Measurements from ENCODE around the gene LCN10.

DNA sequence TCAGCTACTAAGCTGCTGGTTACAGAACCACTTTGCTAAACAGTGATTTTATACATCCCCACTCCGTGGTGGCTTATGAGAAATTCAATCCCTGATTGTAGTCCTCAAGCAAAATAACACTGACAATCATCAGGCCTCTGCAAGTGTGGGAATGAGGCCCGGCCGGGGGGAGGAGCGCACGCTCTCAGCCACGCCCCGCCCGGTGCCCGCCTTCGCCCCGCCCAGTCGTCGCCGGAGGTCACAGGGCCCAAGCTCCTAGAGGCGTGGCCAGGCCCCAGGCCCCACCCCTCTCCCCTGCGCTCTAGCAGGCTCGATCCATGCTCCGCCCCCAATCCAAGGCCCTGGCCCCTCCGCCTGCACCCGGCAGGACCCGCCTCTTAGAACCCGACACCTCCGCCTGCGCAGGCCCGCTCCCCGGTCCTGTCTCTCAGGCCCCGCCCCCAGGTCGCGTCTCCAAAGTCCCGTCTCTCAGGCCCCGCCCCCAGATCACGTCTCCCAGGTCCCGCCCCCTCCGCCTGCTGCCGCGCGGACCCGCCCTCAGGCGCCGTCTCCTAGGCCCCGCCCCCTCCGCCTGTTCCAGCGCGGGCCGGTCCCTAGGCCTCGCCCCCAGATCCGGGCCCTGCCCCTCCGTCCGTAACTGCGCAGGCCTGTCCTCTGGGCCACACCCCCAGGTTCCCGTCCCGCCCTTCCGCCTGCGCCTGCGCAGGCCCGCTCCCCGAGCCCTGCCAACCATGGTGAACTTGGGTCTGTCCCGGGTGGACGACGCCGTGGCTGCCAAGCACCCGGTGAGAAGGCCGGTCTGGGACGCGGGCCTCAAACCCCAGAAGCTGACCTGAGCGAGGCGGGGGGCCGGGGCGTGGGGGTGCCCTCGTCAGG is 48.1 kb upstream of the LCN10 start, which contains the start of gene TMEM141:
- TF ChIP-seq, protein P1, sequence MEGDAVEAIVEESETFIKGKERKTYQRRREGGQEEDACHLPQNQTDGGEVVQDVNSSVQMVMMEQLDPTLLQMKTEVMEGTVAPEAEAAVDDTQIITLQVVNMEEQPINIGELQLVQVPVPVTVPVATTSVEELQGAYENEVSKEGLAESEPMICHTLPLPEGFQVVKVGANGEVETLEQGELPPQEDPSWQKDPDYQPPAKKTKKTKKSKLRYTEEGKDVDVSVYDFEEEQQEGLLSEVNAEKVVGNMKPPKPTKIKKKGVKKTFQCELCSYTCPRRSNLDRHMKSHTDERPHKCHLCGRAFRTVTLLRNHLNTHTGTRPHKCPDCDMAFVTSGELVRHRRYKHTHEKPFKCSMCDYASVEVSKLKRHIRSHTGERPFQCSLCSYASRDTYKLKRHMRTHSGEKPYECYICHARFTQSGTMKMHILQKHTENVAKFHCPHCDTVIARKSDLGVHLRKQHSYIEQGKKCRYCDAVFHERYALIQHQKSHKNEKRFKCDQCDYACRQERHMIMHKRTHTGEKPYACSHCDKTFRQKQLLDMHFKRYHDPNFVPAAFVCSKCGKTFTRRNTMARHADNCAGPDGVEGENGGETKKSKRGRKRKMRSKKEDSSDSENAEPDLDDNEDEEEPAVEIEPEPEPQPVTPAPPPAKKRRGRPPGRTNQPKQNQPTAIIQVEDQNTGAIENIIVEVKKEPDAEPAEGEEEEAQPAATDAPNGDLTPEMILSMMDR (IDR thresholded peaks at IDR 0.05; ENCODE audit: low read depth, low read length), result no peak
- peak; percentile 81 for TF ChIP-seq POLR2A (IDR thresholded peaks at IDR 0.05; ENCODE audit: extremely low read depth, insufficient read length)
- TF ChIP-seq, protein P2, sequence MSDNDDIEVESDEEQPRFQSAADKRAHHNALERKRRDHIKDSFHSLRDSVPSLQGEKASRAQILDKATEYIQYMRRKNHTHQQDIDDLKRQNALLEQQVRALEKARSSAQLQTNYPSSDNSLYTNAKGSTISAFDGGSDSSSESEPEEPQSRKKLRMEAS (IDR thresholded peaks at IDR 0.05; ENCODE audit: low read depth, low read length), result peak; percentile 47; the same call in 1 of the 2 replicates
